ENCODE results near the gene LMBR1. TPM values are rescaled to one million over a fixed set of nuclear protein-coding genes. Genes with fewer than 3 reads are reported as not detected.

The LMBR1 gene
- total RNA-seq, 4 donors from 2014 or later: 52.2 to 79.9 (median 62.5) TPM

GRCh38 chr7:156732091-156732625, 160.8 kb downstream of the LMBR1 start:
- no peak for TF ChIP-seq CTCF (IDR thresholded peaks at IDR 0.05; ENCODE audit: low read depth)

GRCh38 chr7:156731651-156732050, 161.3 kb downstream of the LMBR1 start:
- no peak for TF ChIP-seq CTCF (IDR thresholded peaks at IDR 0.05; ENCODE audit: low read depth)

GRCh38 chr7:156725936-156726335, 167.0 kb downstream of the LMBR1 start:
- TF ChIP-seq CTCF (IDR thresholded peaks at IDR 0.05; ENCODE audit: low read depth): no peak

GRCh38 chr7:156725073-156725472, 167.9 kb downstream of the LMBR1 start:
- TF ChIP-seq CTCF (IDR thresholded peaks at IDR 0.05; ENCODE audit: low read depth): no peak

- no peak for TF ChIP-seq CTCF (IDR thresholded peaks at IDR 0.05; ENCODE audit: low read depth)
Observed at GRCh38 chr7:156722043-156722826, 170.7 kb downstream of the LMBR1 start.

- TF ChIP-seq CTCF (IDR thresholded peaks at IDR 0.05; ENCODE audit: low read depth): no peak
Observed at GRCh38 chr7:156703773-156704482, 189.1 kb downstream of the LMBR1 start.

GRCh38 chr7:156703209-156703608, 189.8 kb downstream of the LMBR1 start:
- TF ChIP-seq CTCF (IDR thresholded peaks at IDR 0.05; ENCODE audit: low read depth): no peak
